ENCODE data around the gene CTNNAL1. TPM values are rescaled to one million over a fixed set of nuclear protein-coding genes. Genes with fewer than 3 reads are reported as not detected.

CTNNAL1 gene
- total and polyA plus RNA-seq, 2 of the 8 experiments (the other 6 are each of a cell fraction or from before 2014, with no cell fraction given), result 23.2 to 66.1 TPM

DNA sequence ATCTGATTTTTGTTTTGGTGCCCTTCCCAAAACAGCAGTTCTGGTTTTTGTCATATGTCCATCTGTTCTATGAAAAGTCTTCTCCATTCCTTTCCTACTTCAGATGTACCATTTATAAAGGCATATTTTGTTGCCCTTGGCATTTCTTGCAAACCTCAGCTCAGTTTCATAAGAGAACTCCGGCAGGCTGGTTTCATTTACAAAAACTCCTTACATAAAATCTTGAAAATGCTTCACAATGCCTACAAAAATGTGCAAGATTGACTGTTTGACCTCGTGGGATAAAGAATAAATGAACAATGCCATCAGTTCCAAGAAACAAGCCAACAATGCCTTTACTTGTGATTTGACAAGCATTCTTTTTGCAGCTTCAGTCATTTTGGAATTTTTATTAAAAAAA, 39.1 kb upstream of the CTNNAL1 start:
- Histone ChIP-seq H3K36me3 (ENCODE audit: control insufficient read depth in 2 of 4, insufficient read depth in 4 of 4, low read length in 3 of 4) (peaks cover 2 to 78% (median 46%) of the 10 kb centered on the region in 4 experiments), H3K56ac (replicated peaks; ENCODE audit: insufficient read length, low read depth, low read length) (no peak overlapping the region), H3K27ac (ENCODE audit: low read depth, low read length) (no peak overlapping the region), H3K23me2 (ENCODE audit: low read depth, low read length) (no peaks in the 10 kb centered on the region; the same call in 1 of the 2 replicates), H3K23ac (ENCODE audit: insufficient read length) (no peak overlapping the region), H4K20me1 (replicated peaks in 1 of 2; ENCODE audit: control insufficient read depth in 1 of 2, insufficient read depth in 2 of 2, low read length in 2 of 2) (peaks cover 0 to 5% of the 10 kb centered on the region in 2 experiments), H3K9ac (replicated peaks in 1 of 4; ENCODE audit: extremely low read depth in 1 of 4, low read depth in 3 of 4, low read length in 3 of 4) (no peak overlapping the region), H3K79me2 (ENCODE audit: control insufficient read depth in 1 of 2, insufficient read depth in 2 of 2, low read length in 2 of 2) (no peaks in the 10 kb centered on the region), H2BK5ac (ENCODE audit: low read depth, low read length) (no peak overlapping the region), H3K4me1 (replicated peaks in 1 of 4; ENCODE audit: control insufficient read depth in 3 of 4, insufficient read depth in 4 of 4, low read length in 3 of 4) (peaks cover 0 to 6% (median 0%) of the 10 kb centered on the region in 4 experiments; a peak in 1 of 7 replicates), H4K8ac (ENCODE audit: extremely low read depth, insufficient read depth, low read length) (no peak overlapping the region), H4K5ac (ENCODE audit: insufficient read length, low read depth, low read length) (no peak overlapping the region), H3K4me2 (ENCODE audit: insufficient read depth in 1 of 2, low read depth in 2 of 2, low read length in 2 of 2) (no peak overlapping the region), H2BK12ac (ENCODE audit: low read depth, low read length) (no peak overlapping the region), H2BK15ac (ENCODE audit: low read length) (no peak overlapping the region), H3K18ac (ENCODE audit: extremely low read depth, low read length) (no peak overlapping the region), H3K14ac (ENCODE audit: insufficient read length) (no peak overlapping the region), H4K91ac (replicated peaks; ENCODE audit: insufficient read length, low read length) (no peak overlapping the region), H3K27me3 (replicated peaks in 1 of 4; ENCODE audit: control insufficient read depth in 3 of 4, extremely low read depth in 1 of 4, insufficient read depth in 3 of 4, low read length in 3 of 4) (no peaks in the 10 kb centered on the region), H3K9me3 (ENCODE audit: insufficient read depth in 2 of 2, low read depth in 1 of 2, low read length in 1 of 2) (no peaks in the 10 kb centered on the region), H2BK20ac (ENCODE audit: low read length) (no peak overlapping the region), H3K79me1 (ENCODE audit: low read depth, low read length) (no peaks in the 10 kb centered on the region), H3K4ac (replicated peaks; ENCODE audit: insufficient read length, low read depth, low read length) (no peak overlapping the region), H2AK5ac (ENCODE audit: low read depth, low read length) (no peak overlapping the region), H2BK120ac (replicated peaks; ENCODE audit: low read depth, low read length) (no peak overlapping the region), H2AFZ (ENCODE audit: low read length) (no peak overlapping the region), H3K4me3 (ENCODE audit: extremely low read depth in 1 of 4, insufficient read depth in 2 of 4, low read depth in 3 of 4, low read length in 4 of 4) (no peak overlapping the region)
- DNase-seq (ENCODE audit: low read depth in 1 of 2, low spot score in 2 of 2) (no peak), FAIRE-seq (no peak)
- ChIA-PET POLR2A (ENCODE audit: partially characterized antibody) (interaction anchor here (0.8 kb wide), 1 partner anchor 15 kb away, joined by 3 read pairs; no protein-coding TSS in a partner anchor), CTCF (ENCODE audit: partially characterized antibody) (interaction anchor here (1.2 kb wide), 1 partner anchor 18 kb away, joined by 3 read pairs; no protein-coding TSS in a partner anchor)
- 96% methylated on average over 2 of the region's 2 CpGs; no CpG with 5 or more reads in 1 of the 2 experiments for WGBS, 2 experiments (ENCODE audit: extremely low coverage in 1 of 2, insufficient coverage in 1 of 2, insufficient read length in 1 of 2, insufficient replicate concordance in 2 of 2, low coverage in 1 of 2, low lambda C conversion rate in 2 of 2, missing lambda C conversion rate in 1 of 2)
- TF ChIP-seq CEBPB (IDR thresholded peaks at IDR 0.05; ENCODE audit: low read depth, low read length) (no peak), HDAC6 (IDR thresholded peaks at IDR 0.05; ENCODE audit: low read depth, low read length) (no peak), SIRT6 (IDR thresholded peaks at IDR 0.05; ENCODE audit: low read length) (no peak), EZH2 (IDR thresholded peaks at IDR 0.05; ENCODE audit: low read depth, low read length, severe bottlenecking) (no peak), SIX5 (IDR thresholded peaks at IDR 0.05; ENCODE audit: low read depth, low read length) (no peak), HDAC2 (IDR thresholded peaks at IDR 0.05; ENCODE audit: borderline replicate concordance in 1 of 2, low read depth in 2 of 2, low read length in 2 of 2) (no peak), NANOG (IDR thresholded peaks at IDR 0.05; ENCODE audit: insufficient read depth, low read depth, low read length, poor library complexity, severe bottlenecking) (no peak), ASH2L (IDR thresholded peaks at IDR 0.05; ENCODE audit: low read length) (no peak), CTBP2 (IDR thresholded peaks at IDR 0.05; ENCODE audit: borderline replicate concordance, insufficient read depth, insufficient read length, low read length) (no peak), RFX5 (IDR thresholded peaks at IDR 0.05; ENCODE audit: borderline replicate concordance, low read depth, low read length) (no peak), RBBP5 (IDR thresholded peaks at IDR 0.05; ENCODE audit: borderline replicate concordance, low read depth, low read length) (no peak), KDM5A (IDR thresholded peaks at IDR 0.05; ENCODE audit: low read length) (no peak)
- TF ChIP-seq, protein P1, sequence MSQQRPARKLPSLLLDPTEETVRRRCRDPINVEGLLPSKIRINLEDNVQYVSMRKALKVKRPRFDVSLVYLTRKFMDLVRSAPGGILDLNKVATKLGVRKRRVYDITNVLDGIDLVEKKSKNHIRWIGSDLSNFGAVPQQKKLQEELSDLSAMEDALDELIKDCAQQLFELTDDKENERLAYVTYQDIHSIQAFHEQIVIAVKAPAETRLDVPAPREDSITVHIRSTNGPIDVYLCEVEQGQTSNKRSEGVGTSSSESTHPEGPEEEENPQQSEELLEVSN (IDR thresholded peaks at IDR 0.05), result no peak
